ENCODE data around the gene MDN1. TPM values are rescaled to one million over a fixed set of nuclear protein-coding genes. Genes with fewer than 3 reads are reported as not detected.
"Not testable (repeated sequence)": the region's sequence is repeated elsewhere in the genome, so short reads cannot be mapped to it uniquely, and the experiment has no call there.

Gene MDN1
- total RNA-seq, 2 experiments from 2014 or later, result 40.3 to 40.4 TPM

DNA sequence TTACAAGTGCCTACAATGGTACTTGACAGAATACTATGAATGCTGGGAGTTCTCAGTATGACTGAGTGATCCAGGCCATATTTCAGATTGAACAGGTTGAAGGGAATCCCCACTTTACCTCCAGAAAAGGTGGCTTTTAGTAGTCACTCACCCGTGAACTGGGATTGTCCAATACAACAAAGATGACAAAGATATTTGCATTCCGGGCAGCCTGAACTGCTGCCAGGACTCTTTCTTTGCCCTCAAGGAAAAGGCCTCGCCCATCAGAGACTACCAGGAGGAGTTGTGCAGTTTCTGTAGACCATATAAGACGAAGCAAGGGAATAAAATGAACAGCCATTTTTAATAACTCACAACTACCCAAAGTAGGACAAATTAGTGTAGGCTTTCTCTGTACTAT lies 174.7 kb downstream of the MDN1 start:
- ChIA-PET CTCF (no interaction called here), POLR2A (no interaction called here)
- Histone ChIP-seq H3K27me3 (ENCODE audit: control insufficient read depth in 1 of 2, insufficient read depth in 2 of 2, low read length in 2 of 2) (no peaks in the 10 kb centered on the region), H3K9me3 (ENCODE audit: control insufficient read depth in 1 of 2, insufficient read depth in 1 of 2, low read length in 2 of 2) (no peaks in the 10 kb centered on the region), H3K36me3 (ENCODE audit: insufficient read depth, low read length) (peaks cover 64% of the 10 kb centered on the region), H3K4me1 (ENCODE audit: insufficient read depth, low read length) (no peaks in the 10 kb centered on the region), H3K4me3 (ENCODE audit: low read length) (no peak overlapping the region), H3K27ac (ENCODE audit: low read depth in 1 of 2, low read length in 2 of 2) (no peak overlapping the region)
- H3K4me3 Mint-ChIP-seq, result no peak overlapping the region
- H3K9me3 Mint-ChIP-seq, result no peaks in the 10 kb centered on the region
- H3K36me3 Mint-ChIP-seq (ENCODE audit: low read depth), result peaks cover 71% of the 10 kb centered on the region
- no peak overlapping the region for H3K27ac Mint-ChIP-seq
- no peak for ATAC-seq (ENCODE audit: poor library complexity)
- no peaks in the 10 kb centered on the region for H3K27me3 Mint-ChIP-seq
- TF ChIP-seq, protein P1, sequence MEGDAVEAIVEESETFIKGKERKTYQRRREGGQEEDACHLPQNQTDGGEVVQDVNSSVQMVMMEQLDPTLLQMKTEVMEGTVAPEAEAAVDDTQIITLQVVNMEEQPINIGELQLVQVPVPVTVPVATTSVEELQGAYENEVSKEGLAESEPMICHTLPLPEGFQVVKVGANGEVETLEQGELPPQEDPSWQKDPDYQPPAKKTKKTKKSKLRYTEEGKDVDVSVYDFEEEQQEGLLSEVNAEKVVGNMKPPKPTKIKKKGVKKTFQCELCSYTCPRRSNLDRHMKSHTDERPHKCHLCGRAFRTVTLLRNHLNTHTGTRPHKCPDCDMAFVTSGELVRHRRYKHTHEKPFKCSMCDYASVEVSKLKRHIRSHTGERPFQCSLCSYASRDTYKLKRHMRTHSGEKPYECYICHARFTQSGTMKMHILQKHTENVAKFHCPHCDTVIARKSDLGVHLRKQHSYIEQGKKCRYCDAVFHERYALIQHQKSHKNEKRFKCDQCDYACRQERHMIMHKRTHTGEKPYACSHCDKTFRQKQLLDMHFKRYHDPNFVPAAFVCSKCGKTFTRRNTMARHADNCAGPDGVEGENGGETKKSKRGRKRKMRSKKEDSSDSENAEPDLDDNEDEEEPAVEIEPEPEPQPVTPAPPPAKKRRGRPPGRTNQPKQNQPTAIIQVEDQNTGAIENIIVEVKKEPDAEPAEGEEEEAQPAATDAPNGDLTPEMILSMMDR (IDR thresholded peaks at IDR 0.05), result no peak
- DNase-seq, result no peak
- intact Hi-C loops (cut with DNase I, micrococcal nuclease), result loop anchor here in 1 of 2 experiments (5.0 kb wide), 1 partner anchor 172 kb away; the partner anchor contains the start of gene MDN1
- H3K4me1 Mint-ChIP-seq (ENCODE audit: low read depth), result no peaks in the 10 kb centered on the region

DNA sequence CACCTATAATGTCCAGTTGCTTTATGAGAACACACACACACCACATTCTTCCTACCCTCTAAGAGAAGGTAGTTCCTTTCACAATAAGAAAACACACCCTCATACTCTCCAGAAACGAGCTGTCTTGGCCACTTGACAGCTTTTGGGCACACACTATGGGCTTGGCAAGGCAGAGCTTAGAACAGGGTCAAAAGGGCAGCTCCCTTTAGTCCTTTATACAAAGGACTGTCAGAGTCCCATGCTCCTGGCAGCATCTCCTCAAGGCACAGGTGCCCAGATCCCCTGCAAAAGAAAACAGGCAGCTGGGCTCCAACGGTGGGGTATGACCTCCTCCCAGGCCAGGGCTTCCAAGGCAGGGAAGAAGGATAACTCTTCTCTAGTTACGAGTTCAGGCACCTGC lies 176.2 kb downstream of the MDN1 start:
- no peak for DNase-seq
- intact Hi-C loops (cut with DNase I, micrococcal nuclease), result loop anchor here in 1 of 2 experiments (5.0 kb wide), 1 partner anchor 174 kb away; the partner anchor contains the start of gene MDN1
- H3K27me3 ChIP-seq (ENCODE audit: control insufficient read depth in 1 of 2, insufficient read depth in 2 of 2, low read length in 2 of 2), result no peaks in the 10 kb centered on the region
- CTCF ChIA-PET, result no interaction called here
- ATAC-seq (ENCODE audit: poor library complexity), result no peak
- Mint-ChIP-seq H3K27ac (no peak overlapping the region), H3K9me3 (no peaks in the 10 kb centered on the region), H3K4me1 (ENCODE audit: low read depth) (peaks cover 14% of the 10 kb centered on the region), H3K36me3 (ENCODE audit: low read depth) (peaks cover 69% of the 10 kb centered on the region), H3K4me3 (no peak overlapping the region), H3K27me3 (no peaks in the 10 kb centered on the region)
- H3K27ac ChIP-seq (ENCODE audit: low read depth in 1 of 2, low read length in 2 of 2), result no peak overlapping the region
- H3K36me3 ChIP-seq (ENCODE audit: insufficient read depth, low read length), result peaks cover 53% of the 10 kb centered on the region
- TF ChIP-seq, protein P1 (IDR thresholded peaks at IDR 0.05), result no peak
- no peak overlapping the region for H3K4me3 ChIP-seq (ENCODE audit: low read length)
- peaks cover 7% of the 10 kb centered on the region for H3K4me1 ChIP-seq (ENCODE audit: insufficient read depth, low read length)
- POLR2A ChIA-PET, result no interaction called here
- H3K9me3 ChIP-seq (ENCODE audit: control insufficient read depth in 1 of 2, insufficient read depth in 1 of 2, low read length in 2 of 2), result no peaks in the 10 kb centered on the region

DNA sequence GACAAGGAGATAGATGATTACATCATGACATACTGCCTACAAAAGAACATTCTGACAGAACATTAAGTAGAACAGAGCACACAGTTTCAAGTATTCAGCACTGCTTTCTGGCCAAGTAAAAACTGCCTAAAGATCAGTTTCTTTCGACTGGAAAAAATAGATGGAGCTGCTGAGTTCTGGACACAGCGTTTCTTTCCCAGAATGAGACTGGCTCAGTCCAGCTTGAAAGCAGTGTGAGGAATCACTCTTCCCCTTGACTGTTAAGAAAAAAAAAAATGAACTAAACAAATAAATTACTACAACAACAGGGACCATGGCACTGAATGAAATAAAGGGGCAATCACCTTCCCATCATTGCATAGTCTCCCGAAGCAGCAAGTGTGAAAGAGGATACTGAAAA lies 176.6 kb downstream of the MDN1 start:
- H3K4me3 Mint-ChIP-seq, result no peak overlapping the region
- H3K27ac ChIP-seq (ENCODE audit: low read depth in 1 of 2, low read length in 2 of 2), result no peak overlapping the region
- no peak overlapping the region for H3K27ac Mint-ChIP-seq
- intact Hi-C loops (cut with DNase I, micrococcal nuclease), result loop anchor here in 1 of 2 experiments (5.0 kb wide), 1 partner anchor 174 kb away; the partner anchor contains the start of gene MDN1
- H3K36me3 Mint-ChIP-seq (ENCODE audit: low read depth), result peaks cover 70% of the 10 kb centered on the region
- ChIA-PET POLR2A (no interaction called here), CTCF (no interaction called here)
- TF ChIP-seq, protein P1 (IDR thresholded peaks at IDR 0.05), result no peak
- no peaks in the 10 kb centered on the region for H3K9me3 Mint-ChIP-seq
- no peaks in the 10 kb centered on the region for H3K9me3 ChIP-seq (ENCODE audit: control insufficient read depth in 1 of 2, insufficient read depth in 1 of 2, low read length in 2 of 2)
- H3K27me3 ChIP-seq (ENCODE audit: control insufficient read depth in 1 of 2, insufficient read depth in 2 of 2, low read length in 2 of 2), result no peaks in the 10 kb centered on the region
- ATAC-seq (ENCODE audit: poor library complexity) (no peak), DNase-seq (no peak)
- no peak overlapping the region for H3K4me3 ChIP-seq (ENCODE audit: low read length)
- H3K27me3 Mint-ChIP-seq, result no peaks in the 10 kb centered on the region
- H3K4me1 ChIP-seq (ENCODE audit: insufficient read depth, low read length), result peaks cover 9% of the 10 kb centered on the region
- H3K36me3 ChIP-seq (ENCODE audit: insufficient read depth, low read length), result peaks cover 49% of the 10 kb centered on the region
- H3K4me1 Mint-ChIP-seq (ENCODE audit: low read depth), result peaks cover 18% of the 10 kb centered on the region

DNA sequence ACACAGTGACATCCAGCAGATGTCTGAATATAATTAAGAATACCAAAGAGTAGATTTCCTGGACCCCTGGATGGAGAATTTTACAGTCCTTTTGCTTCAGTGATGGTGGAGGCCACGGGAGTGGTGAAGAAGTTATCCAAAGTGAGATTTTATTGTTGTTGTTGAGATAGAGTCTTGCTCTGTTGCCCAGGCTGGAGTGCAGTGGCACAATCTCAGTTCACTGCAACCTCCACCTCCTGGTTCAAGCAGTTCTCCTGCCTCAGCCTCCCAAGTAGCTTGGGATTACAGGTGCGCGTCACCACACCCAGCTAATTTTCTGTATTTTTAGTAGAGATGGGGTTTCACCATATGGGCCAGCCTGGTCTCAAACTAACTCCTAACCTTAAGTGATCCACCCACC lies 178.0 kb downstream of the MDN1 start:
- H3K27me3 ChIP-seq (ENCODE audit: control insufficient read depth in 1 of 2, insufficient read depth in 2 of 2, low read length in 2 of 2); CTCF ChIA-PET; POLR2A ChIA-PET; DNase-seq; H3K4me3 Mint-ChIP-seq; ATAC-seq (ENCODE audit: poor library complexity); H3K4me3 ChIP-seq (ENCODE audit: low read length); H3K27ac ChIP-seq (ENCODE audit: low read depth in 1 of 2, low read length in 2 of 2); H3K27me3 Mint-ChIP-seq; H3K9me3 Mint-ChIP-seq; H3K9me3 ChIP-seq (ENCODE audit: control insufficient read depth in 1 of 2, insufficient read depth in 1 of 2, low read length in 2 of 2); H3K27ac Mint-ChIP-seq: not testable (repeated sequence)
- peaks cover 68% of the 10 kb centered on the region for H3K36me3 Mint-ChIP-seq (ENCODE audit: low read depth)
- intact Hi-C loops (cut with DNase I, micrococcal nuclease), result loop anchor here in 1 of 2 experiments (5.0 kb wide), 1 partner anchor 176 kb away; the partner anchor contains the start of gene MDN1
- H3K4me1 ChIP-seq (ENCODE audit: insufficient read depth, low read length), result peaks cover 15% of the 10 kb centered on the region
- H3K36me3 ChIP-seq (ENCODE audit: insufficient read depth, low read length), result peaks cover 41% of the 10 kb centered on the region
- H3K4me1 Mint-ChIP-seq (ENCODE audit: low read depth), result peaks cover 24% of the 10 kb centered on the region

Data from CD4-positive, alpha-beta T cell (primary cell).